Endothelial cell (in vitro differentiated cells): ENCODE measurements around the gene HTRA1. TPM values are rescaled to one million over a fixed set of nuclear protein-coding genes. Genes with fewer than 3 reads are reported as not detected.

Source experiments
- DNase-seq: peaks from one replicate; pipeline ENCODE4 v3.0.0; 2021; ENCODE audit warnings: low spot score
- H3K27ac Mint-ChIP-seq: one replicate; pipeline ENCODE4 v1.8.0; 2021; ENCODE audit warnings: mixed read lengths, inconsistent platforms; ENCODE audit not compliant: unreplicated experiment
- H3K27me3 Mint-ChIP-seq: one replicate; pipeline ENCODE4 v1.8.0; 2021; ENCODE audit warnings: mild to moderate bottlenecking, moderate library complexity, mixed read lengths, inconsistent platforms; ENCODE audit not compliant: unreplicated experiment
- H3K36me3 Mint-ChIP-seq: one replicate; pipeline ENCODE4 v1.8.0; 2021; ENCODE audit warnings: mild to moderate bottlenecking, low read depth, mixed read lengths, inconsistent platforms; ENCODE audit not compliant: unreplicated experiment
- H3K4me1 Mint-ChIP-seq: one replicate; pipeline ENCODE4 v1.8.0; 2021; ENCODE audit warnings: mild to moderate bottlenecking, mixed read lengths, inconsistent platforms; ENCODE audit not compliant: unreplicated experiment
- H3K4me3 Mint-ChIP-seq: one replicate; pipeline ENCODE4 v1.8.0; 2021; ENCODE audit warnings: mild to moderate bottlenecking, mixed read lengths, inconsistent platforms; ENCODE audit not compliant: unreplicated experiment
- H3K9me3 Mint-ChIP-seq: one replicate; pipeline ENCODE4 v1.8.0; 2021; ENCODE audit warnings: mixed read lengths, inconsistent platforms; ENCODE audit not compliant: unreplicated experiment
- CTCF ChIP-seq: fragments of 200-600 bp; sonication (generic); IDR thresholded peaks from one replicate; pipeline ENCODE4 v1.5.0; 2021; ENCODE audit warnings: antibody characterized with exemption; ENCODE audit not compliant: unreplicated experiment
- total RNA-seq: library from RNA; stranded (reverse); fragmentation: NEBNext Ultra II Directional; extraction: Animal tissue kit (Norgen Biotek cat#: 25700); gene quantifications from one replicate; pipeline ENCODE4 v1.2.1, GENCODE V29; 2021; ENCODE audit not compliant: unreplicated experiment

HTRA1 gene
- total RNA-seq, 1 donor from 2014 or later, result 72.3 TPM

DNA sequence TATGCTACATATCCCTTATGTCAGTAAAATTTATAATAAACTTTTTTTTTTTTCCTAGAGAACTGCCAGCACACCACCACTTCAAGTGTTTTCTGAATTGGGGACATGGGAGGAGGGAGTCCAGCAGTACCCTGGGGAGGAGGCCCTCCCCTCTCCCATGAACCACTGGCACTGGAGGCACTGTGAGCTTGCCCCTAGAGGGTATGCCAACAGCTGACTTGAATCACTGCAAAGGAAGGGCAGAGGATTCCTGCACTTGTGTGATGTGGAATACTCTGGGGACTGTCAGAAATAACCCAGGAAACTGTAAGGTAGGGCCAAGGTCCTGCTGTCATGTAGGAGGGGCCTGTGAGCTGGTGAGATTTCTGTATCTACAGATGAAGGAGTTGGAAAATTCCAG, 15.4 kb upstream of the HTRA1 start:
- Mint-ChIP-seq H3K27me3 (peaks cover 4% of the 10 kb centered on the region), H3K27ac (no peak overlapping the region), H3K4me1 (peaks cover 22% of the 10 kb centered on the region), H3K9me3 (peaks cover 4% of the 10 kb centered on the region), H3K36me3 (peaks cover 3% of the 10 kb centered on the region), H3K4me3 (no peak overlapping the region)
- TF ChIP-seq CTCF, result no peak
- no peak for DNase-seq

GRCh38 chr10:122446668-122447423, 14.5 kb upstream of the HTRA1 start:
- TF ChIP-seq CTCF, result no peak
- H3K36me3 Mint-ChIP-seq, result peaks cover 3% of the 10 kb centered on the region

DNA sequence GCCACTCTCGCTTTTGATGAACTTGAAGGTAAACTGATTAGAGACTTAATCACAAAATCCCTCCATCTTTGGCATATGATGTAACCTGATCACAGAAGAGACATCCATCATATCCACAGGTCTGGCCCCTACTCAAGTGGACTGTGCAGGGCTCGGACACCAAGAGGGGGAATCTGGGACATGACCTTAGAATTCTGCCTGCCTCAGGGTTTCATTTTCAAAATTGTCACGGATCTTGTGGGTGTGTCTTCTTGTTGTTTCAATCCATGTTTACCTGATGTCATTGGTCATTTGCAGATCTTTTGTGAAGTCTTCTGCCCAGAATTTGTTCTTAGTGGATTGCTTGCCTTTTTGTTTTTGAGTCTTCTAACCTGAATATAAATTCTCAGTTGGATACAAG, 12.8 kb upstream of the HTRA1 start:
- no peak overlapping the region for H3K27ac Mint-ChIP-seq

More at GRCh38 chr10:122446668-122447423, 14.5 kb upstream of the HTRA1 start:
- Mint-ChIP-seq H3K4me1 (peaks cover 27% of the 10 kb centered on the region), H3K27ac (no peak overlapping the region), H3K9me3 (peaks cover 4% of the 10 kb centered on the region), H3K27me3 (peaks cover 4% of the 10 kb centered on the region), H3K4me3 (no peak overlapping the region)
- DNase-seq, result no peak

DNA sequence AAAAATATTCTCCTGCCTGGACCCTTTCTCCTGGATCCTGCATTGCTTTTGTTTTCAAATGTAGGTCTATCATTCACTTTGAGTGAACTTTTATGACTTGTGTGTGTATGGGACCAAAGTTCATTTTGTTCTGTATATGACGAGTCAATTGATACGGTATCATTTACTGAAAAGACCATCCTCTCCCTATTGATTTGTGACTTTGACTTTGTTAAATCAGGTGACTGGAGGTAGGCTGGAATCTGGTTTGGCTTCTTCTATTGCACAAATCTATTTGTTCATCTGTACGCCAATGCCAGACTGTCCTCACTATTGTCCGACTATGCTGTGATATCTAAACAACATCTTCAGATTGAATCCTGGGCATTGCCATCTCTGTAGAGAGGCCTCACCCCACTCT, 12.2 kb upstream of the HTRA1 start:
- Mint-ChIP-seq H3K36me3 (peaks cover 3% of the 10 kb centered on the region), H3K27me3 (peaks cover 4% of the 10 kb centered on the region), H3K4me3 (no peak overlapping the region), H3K4me1 (peaks cover 27% of the 10 kb centered on the region), H3K9me3 (peaks cover 4% of the 10 kb centered on the region), H3K27ac (no peak overlapping the region)
- DNase-seq, result no peak
- no peak for TF ChIP-seq CTCF

More for the DNA sequence above, 12.8 kb upstream of the HTRA1 start:
- Mint-ChIP-seq H3K9me3 (peaks cover 4% of the 10 kb centered on the region), H3K4me1 (peaks cover 27% of the 10 kb centered on the region), H3K4me3 (no peak overlapping the region), H3K27me3 (peaks cover 4% of the 10 kb centered on the region), H3K36me3 (peaks cover 3% of the 10 kb centered on the region)
- no peak for TF ChIP-seq CTCF
- no peak for DNase-seq

DNA sequence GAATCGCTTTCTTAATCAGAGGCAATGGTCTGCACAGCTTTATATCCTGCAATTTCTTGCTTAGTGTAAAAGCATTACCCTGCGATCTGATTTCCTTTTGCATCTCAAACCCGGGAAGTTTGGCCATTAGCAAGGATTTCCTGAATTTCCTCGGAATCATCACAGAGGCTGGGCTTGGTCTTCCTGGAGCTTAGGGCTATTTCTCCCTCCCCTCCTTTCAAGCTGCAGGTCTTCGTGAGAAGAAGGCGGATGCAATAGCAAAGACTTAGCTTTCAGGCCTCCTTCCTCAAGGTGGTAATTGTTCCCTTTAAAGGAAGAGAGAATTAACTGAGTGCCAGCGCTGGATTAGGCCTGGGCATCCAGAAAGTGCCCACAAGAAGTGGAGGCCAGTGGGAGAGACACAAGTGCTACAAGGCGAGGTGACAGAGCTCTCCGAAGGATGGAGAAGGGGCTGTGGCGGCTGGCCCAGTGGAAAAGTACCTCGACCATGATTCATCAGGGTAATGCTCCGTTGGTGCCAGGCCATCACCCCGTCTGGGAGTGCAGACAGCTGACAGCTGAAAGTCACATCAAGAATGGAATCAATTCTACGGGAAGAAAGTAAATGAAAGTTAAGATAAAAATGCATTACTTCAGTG, 10.9 kb upstream of the HTRA1 start:
- H3K27me3 Mint-ChIP-seq, result peaks cover 4% of the 10 kb centered on the region
- H3K36me3 Mint-ChIP-seq, result no peaks in the 10 kb centered on the region
- H3K4me1 Mint-ChIP-seq, result peaks cover 27% of the 10 kb centered on the region
- TF ChIP-seq CTCF, result no peak
- peak overlapping the region; percentile 85 for H3K27ac Mint-ChIP-seq
- H3K4me3 Mint-ChIP-seq, result no peak overlapping the region
- peak; percentile 15 for DNase-seq
- peaks cover 4% of the 10 kb centered on the region for H3K9me3 Mint-ChIP-seq
